HepG2 (cell line): ENCODE results near the gene PCGF3. TPM values are rescaled to one million over a fixed set of nuclear protein-coding genes. Genes with fewer than 3 reads are reported as not detected.

Source experiments
- BRF2 ChIP-seq: sonication (generic); formaldehyde crosslinking; IDR thresholded peaks from 2 replicates; pipeline ENCODE4 v1.8.1; 2022; ENCODE audit warnings: mild to moderate bottlenecking, missing genetic modification reagents
- CCDC6 ChIP-seq: sonication (generic); formaldehyde crosslinking; IDR thresholded peaks from 2 replicates; pipeline ENCODE4 v1.8.1; 2022; ENCODE audit warnings: mild to moderate bottlenecking, missing genetic modification reagents, moderate library complexity
- CREB3 ChIP-seq: sonication (generic); formaldehyde crosslinking; IDR thresholded peaks from 2 replicates; pipeline ENCODE4 v1.5.0; 2020; ENCODE audit warnings: missing genetic modification reagents
- ESRRA ChIP-seq: sonication (generic); formaldehyde crosslinking; IDR thresholded peaks from 2 replicates; pipeline ENCODE4 v1.5.1; 2020; ENCODE audit warnings: mild to moderate bottlenecking, low read depth, missing genetic modification reagents
- ETV6 ChIP-seq: sonication (generic); formaldehyde crosslinking; conservative IDR thresholded peaks from 2 replicates; pipeline ENCODE4 v1.4.0; 2020; ENCODE audit warnings: missing genetic modification reagents
- HDAC2 ChIP-seq: sonication (generic); formaldehyde crosslinking; IDR thresholded peaks from 2 replicates; pipeline ENCODE4 v1.4.0; 2020; ENCODE audit warnings: missing genetic modification reagents
- HNRNPH1 ChIP-seq: fragments of 200-400 bp; formaldehyde crosslinking; optimal IDR thresholded peaks from 2 replicates; pipeline ENCODE3; 2017; ENCODE audit warnings: mild to moderate bottlenecking, low read depth, low read length
- MEIS2 ChIP-seq: sonication (generic); formaldehyde crosslinking; IDR thresholded peaks from 2 replicates; pipeline ENCODE4 v1.9.0; 2021; ENCODE audit warnings: mild to moderate bottlenecking, missing genetic modification reagents
- NR2F1 ChIP-seq, 2 experiments: fragments of 450-650 bp in 1 of 2; formaldehyde crosslinking in 1 of 2; IDR thresholded peaks; 2 replicates each; pipeline versions ENCODE4 v1.5.0 to v1.6.1; 2016 to 2020; ENCODE audit warnings: mild to moderate bottlenecking in 1 of 2, missing compliant biosample characterization in 1 of 2, missing genetic modification reagents in 1 of 2, moderate library complexity in 1 of 2
- POLR2A ChIP-seq, 2 experiments: IDR thresholded peaks; 2 replicates each; pipeline ENCODE4 v1.6.1; 2011; ENCODE audit warnings: low read depth in 2 of 2, low read length in 2 of 2, mild to moderate bottlenecking in 1 of 2, moderate library complexity in 1 of 2; ENCODE audit not compliant: insufficient read depth in 1 of 2
- RAD51 ChIP-seq: fragments of 450-650 bp; IDR thresholded peaks from 2 replicates; pipeline ENCODE4 v1.6.1; 2016; ENCODE audit warnings: borderline replicate concordance
- SNAPC4 ChIP-seq: sonication (generic); formaldehyde crosslinking; IDR thresholded peaks from 2 replicates; pipeline ENCODE4 v1.4.0; 2020; ENCODE audit warnings: mild to moderate bottlenecking, missing genetic modification reagents
- TFDP2 ChIP-seq: sonication (generic); formaldehyde crosslinking; IDR thresholded peaks from 2 replicates; pipeline ENCODE4 v1.4.0; 2020; ENCODE audit warnings: missing genetic modification reagents
- U2AF1 ChIP-seq: fragments of 200-400 bp; formaldehyde crosslinking; optimal IDR thresholded peaks from 2 replicates; pipeline ENCODE3; 2017; ENCODE audit warnings: mild to moderate bottlenecking, low read depth, low read length
- ZNF333 ChIP-seq: sonication (generic); formaldehyde crosslinking; IDR thresholded peaks from 2 replicates; pipeline ENCODE4 v1.4.0; 2020; ENCODE audit warnings: mild to moderate bottlenecking, missing genetic modification reagents, borderline replicate concordance
- ZNF468 ChIP-seq: sonication (generic); formaldehyde crosslinking; IDR thresholded peaks from 2 replicates; pipeline ENCODE4 v1.8.0; 2022; ENCODE audit warnings: mild to moderate bottlenecking, moderate library complexity, missing genetic modification reagents
- ZNF615 ChIP-seq: sonication (generic); formaldehyde crosslinking; IDR thresholded peaks from 2 replicates; pipeline ENCODE4 v1.5.0; 2020; ENCODE audit warnings: mild to moderate bottlenecking, missing genetic modification reagents, borderline replicate concordance
- polyA plus RNA-seq, 8 experiments: library from polyadenylated mRNA; depleted of rRNA in 3 of 8; stranded (reverse) in 7 of 8; unstranded in 1 of 8; fragments of >200 nt; fragmentation: Illumina TruSeq in 4 of 8; extraction: Trizol in 4 of 8; gene quantifications; 2 replicates each; pipeline versions ENCODE4 v1.2.1 to v1.2.3, GENCODE V29; 2011 to 2016; ENCODE audit warnings: low read depth in 4 of 8, missing spikeins in 1 of 8, mixed read lengths in 1 of 8; ENCODE audit not compliant: insufficient read depth in 1 of 8
- total RNA-seq, 5 experiments: library from RNA; depleted of rRNA; stranded (reverse); fragments of >200 nt; fragmentation: Illumina TruSeq; extraction: Trizol; gene quantifications; 2 replicates each; pipeline ENCODE4 v1.2.3, GENCODE V29; 2016; ENCODE audit warnings: low read depth in 1 of 5
- TF ChIP-seq, protein P1 (sequence below): IDR thresholded peaks from 2 replicates; pipeline ENCODE4 v1.6.1; 2018; ENCODE audit warnings: missing genetic modification reagents, mild to moderate bottlenecking, missing compliant biosample characterization

The PCGF3 gene
- total and polyA plus RNA-seq, 2 of the 13 experiments (the other 11 are each of a cell fraction or from before 2014, with no cell fraction given) = 28.6 to 66.2 TPM

- TF ChIP-seq SNAPC4 (CRISPR knock-in tag) = no peak
- TF ChIP-seq NR2F1 (CRISPR knock-in tag; IDR thresholded peaks at IDR 0.05) = peak in 1 of 2 experiments; percentile 55; a peak in 1 of 4 replicates
- TF ChIP-seq ESRRA (CRISPR knock-in tag) = peak; percentile 79
- TF ChIP-seq ZNF468 = no peak
- no peak for TF ChIP-seq ZNF333
- no peak; the same call in 1 of the 2 replicates for TF ChIP-seq TFDP2 (CRISPR knock-in tag)
- no peak for TF ChIP-seq RAD51
- no peak for TF ChIP-seq ZNF615 (CRISPR knock-in tag)
- no peak for TF ChIP-seq HNRNPH1
- no peak; the same call in 1 of the 2 replicates for TF ChIP-seq ETV6
- 0 out of 2 replicates have a peak, but pooled peaks have one; percentile 41 for TF ChIP-seq CREB3 (CRISPR knock-in tag)
- peak; percentile 54; the same call in 1 of the 2 replicates for TF ChIP-seq HDAC2 (CRISPR knock-in tag)
- peak; percentile 18; the same call in 1 of the 2 replicates for TF ChIP-seq MEIS2
- TF ChIP-seq BRF2 = no peak
- no peak for TF ChIP-seq U2AF1
- peak in 1 of 2 experiments; percentile 65; a peak in 2 of 4 replicates for TF ChIP-seq POLR2A (IDR thresholded peaks at IDR 0.05; ENCODE audit: insufficient read depth in 1 of 2, low read depth in 2 of 2, low read length in 2 of 2)
- 0 out of 2 replicates have a peak, but pooled peaks have one; percentile 60 for TF ChIP-seq CCDC6 (CRISPR knock-in tag)
- TF ChIP-seq, protein P1, sequence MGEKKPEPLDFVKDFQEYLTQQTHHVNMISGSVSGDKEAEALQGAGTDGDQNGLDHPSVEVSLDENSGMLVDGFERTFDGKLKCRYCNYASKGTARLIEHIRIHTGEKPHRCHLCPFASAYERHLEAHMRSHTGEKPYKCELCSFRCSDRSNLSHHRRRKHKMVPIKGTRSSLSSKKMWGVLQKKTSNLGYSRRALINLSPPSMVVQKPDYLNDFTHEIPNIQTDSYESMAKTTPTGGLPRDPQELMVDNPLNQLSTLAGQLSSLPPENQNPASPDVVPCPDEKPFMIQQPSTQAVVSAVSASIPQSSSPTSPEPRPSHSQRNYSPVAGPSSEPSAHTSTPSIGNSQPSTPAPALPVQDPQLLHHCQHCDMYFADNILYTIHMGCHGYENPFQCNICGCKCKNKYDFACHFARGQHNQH (CRISPR knock-in tag) = 0 out of 2 replicates have a peak, but pooled peaks have one; percentile 38
Observed at GRCh38 chr4:687048-687970, 18.3 kb upstream of the PCGF3 start (continued).
